K562 (cell line): ENCODE data around the gene A2ML1.

Source experiments
- CTCF ChIP-seq, 3 experiments: IDR thresholded peaks in 2 of 3; conservative IDR thresholded peaks in 1 of 3; 2 replicates each; pipeline ENCODE4 v1.5.1; 2011 to 2012; ENCODE audit warnings: low read length in 3 of 3, mild to moderate bottlenecking in 3 of 3, control low read depth in 2 of 3, improper control_type of control experiment in 1 of 3, inconsistent platforms in 1 of 3, low read depth in 1 of 3, mixed read lengths in 1 of 3, moderate library complexity in 1 of 3; ENCODE audit not compliant: insufficient read depth in 2 of 3
- E2F4 ChIP-seq: sonication (generic); formaldehyde crosslinking; IDR thresholded peaks from 2 replicates; pipeline ENCODE4 v1.8.0; 2022; ENCODE audit warnings: mild to moderate bottlenecking, low read depth, missing genetic modification reagents
- ELF4 ChIP-seq: fragments of 450-650 bp; formaldehyde crosslinking; IDR thresholded peaks from 2 replicates; pipeline ENCODE4 v1.4.0; 2022; ENCODE audit warnings: missing genetic modification characterization
- FIP1L1 ChIP-seq: fragments of 200-400 bp; formaldehyde crosslinking; IDR thresholded peaks from 2 replicates; pipeline ENCODE4 v1.6.1; 2018; ENCODE audit warnings: mild to moderate bottlenecking, low read depth, low read length; ENCODE audit not compliant: poor library complexity, severe bottlenecking
- FOS ChIP-seq: IDR thresholded peaks from 3 replicates; pipeline ENCODE4 v1.6.1; 2011; ENCODE audit not compliant: insufficient read length; ENCODE audit errors: extremely low read depth
- POLR2A ChIP-seq: fragments of 450-650 bp; conservative IDR thresholded peaks from 2 replicates; pipeline ENCODE4 v1.6.1; 2016
- TAF15 ChIP-seq: fragments of 200-400 bp; formaldehyde crosslinking; IDR thresholded peaks from 2 replicates; pipeline ENCODE4 v1.6.1; 2017; ENCODE audit warnings: mild to moderate bottlenecking, low read depth, low read length, moderate library complexity
- ZBTB33 ChIP-seq: sonication (generic); formaldehyde crosslinking; IDR thresholded peaks from 2 replicates; pipeline ENCODE4 v1.8.1; 2023; ENCODE audit warnings: mild to moderate bottlenecking, missing genetic modification reagents

GRCh38 chr12:8867786-8868185, 45.4 kb downstream of the A2ML1 start:
- TF ChIP-seq CTCF (IDR thresholded peaks at IDR 0.05 in 2 of 3, conservative IDR thresholded peaks at IDR 0.05 in 1 of 3; ENCODE audit: insufficient read depth in 2 of 3, low read depth in 1 of 3, low read length in 3 of 3) (no peak), E2F4 (CRISPR knock-in tag) (no peak), FIP1L1 (no peak), ZBTB33 (CRISPR knock-in tag) (no peak), POLR2A (no peak), TAF15 (no peak), ELF4 (no peak), FOS (no peak)
